ENCODE results near the gene TOX3. TPM values are rescaled to one million over a fixed set of nuclear protein-coding genes. Genes with fewer than 3 reads are reported as not detected.

The TOX3 gene
- total and polyA plus RNA-seq, 9 donors = 0.44 to 2.2 (median 1.5) TPM

GRCh38 chr16:52563767-52564611 is 17.0 kb upstream of the TOX3 start:
- H3K4me1 ChIP-seq (ENCODE audit: control insufficient read depth, insufficient read depth, low read length) = no peaks in the 10 kb centered on the region
- no peaks in the 10 kb centered on the region for H3K36me3 ChIP-seq (ENCODE audit: control insufficient read depth, insufficient read depth, low read length)
- H3K27me3 ChIP-seq (ENCODE audit: control insufficient read depth, insufficient read depth, low read length) = no peaks in the 10 kb centered on the region
- peak; percentile 41 for DNase-seq
- H3K9me3 ChIP-seq (replicated peaks; ENCODE audit: control insufficient read depth, low read depth, low read length) = no peaks in the 10 kb centered on the region
- 93% methylated on average over 2 of the region's 3 CpGs for WGBS (ENCODE audit: insufficient coverage)
- H3K4me3 ChIP-seq (ENCODE audit: low read length) = no peak overlapping the region
- H3K27ac ChIP-seq (ENCODE audit: low read length) = no peak overlapping the region

- no peak for DNase-seq
- WGBS (ENCODE audit: insufficient coverage) = no CpG with 5 or more reads among the region's 5 CpGs
Observed at GRCh38 chr16:52562770-52563169, 15.8 kb upstream of the TOX3 start.

GRCh38 chr16:52561910-52562741 is 15.2 kb upstream of the TOX3 start:
- no peak for DNase-seq
- Histone ChIP-seq H3K36me3 (ENCODE audit: control insufficient read depth, insufficient read depth, low read length) (no peaks in the 10 kb centered on the region), H3K27me3 (ENCODE audit: control insufficient read depth, insufficient read depth, low read length) (no peaks in the 10 kb centered on the region), H3K27ac (ENCODE audit: low read length) (no peak overlapping the region), H3K4me1 (ENCODE audit: control insufficient read depth, insufficient read depth, low read length) (no peaks in the 10 kb centered on the region), H3K9me3 (replicated peaks; ENCODE audit: control insufficient read depth, low read depth, low read length) (no peaks in the 10 kb centered on the region), H3K4me3 (ENCODE audit: low read length) (no peak overlapping the region)
- WGBS (ENCODE audit: insufficient coverage) = 84% methylated on average over 3 of the region's 5 CpGs

More at GRCh38 chr16:52562770-52563169, 15.8 kb upstream of the TOX3 start:
- Histone ChIP-seq H3K27me3 (ENCODE audit: control insufficient read depth, insufficient read depth, low read length) (no peaks in the 10 kb centered on the region), H3K4me1 (ENCODE audit: control insufficient read depth, insufficient read depth, low read length) (no peaks in the 10 kb centered on the region), H3K27ac (ENCODE audit: low read length) (no peak overlapping the region), H3K9me3 (replicated peaks; ENCODE audit: control insufficient read depth, low read depth, low read length) (no peaks in the 10 kb centered on the region), H3K4me3 (ENCODE audit: low read length) (no peak overlapping the region), H3K36me3 (ENCODE audit: control insufficient read depth, insufficient read depth, low read length) (no peaks in the 10 kb centered on the region)

GRCh38 chr16:52558448-52558847 is 11.5 kb upstream of the TOX3 start:
- Histone ChIP-seq H3K36me3 (ENCODE audit: control insufficient read depth, insufficient read depth, low read length) (no peaks in the 10 kb centered on the region), H3K27ac (ENCODE audit: low read length) (no peak overlapping the region), H3K9me3 (replicated peaks; ENCODE audit: control insufficient read depth, low read depth, low read length) (no peaks in the 10 kb centered on the region), H3K4me1 (ENCODE audit: control insufficient read depth, insufficient read depth, low read length) (no peaks in the 10 kb centered on the region), H3K4me3 (ENCODE audit: low read length) (no peak overlapping the region), H3K27me3 (ENCODE audit: control insufficient read depth, insufficient read depth, low read length) (peaks cover 3% of the 10 kb centered on the region)
- no peak for DNase-seq
- WGBS (ENCODE audit: insufficient coverage) = 70% methylated on average over 1 of the region's 2 CpGs

GRCh38 chr16:52557236-52557635 is 10.3 kb upstream of the TOX3 start:
- WGBS (ENCODE audit: insufficient coverage) = 72% methylated on average over 3 of the region's 6 CpGs
- Histone ChIP-seq H3K4me1 (ENCODE audit: control insufficient read depth, insufficient read depth, low read length) (no peaks in the 10 kb centered on the region), H3K4me3 (ENCODE audit: low read length) (no peak overlapping the region), H3K27ac (ENCODE audit: low read length) (no peak overlapping the region), H3K9me3 (replicated peaks; ENCODE audit: control insufficient read depth, low read depth, low read length) (no peaks in the 10 kb centered on the region), H3K27me3 (ENCODE audit: control insufficient read depth, insufficient read depth, low read length) (peaks cover 3% of the 10 kb centered on the region), H3K36me3 (ENCODE audit: control insufficient read depth, insufficient read depth, low read length) (no peaks in the 10 kb centered on the region)
- DNase-seq = no peak

- Histone ChIP-seq H3K27ac (ENCODE audit: low read length) (no peak overlapping the region), H3K9me3 (replicated peaks; ENCODE audit: control insufficient read depth, low read depth, low read length) (no peaks in the 10 kb centered on the region), H3K36me3 (ENCODE audit: control insufficient read depth, insufficient read depth, low read length) (no peaks in the 10 kb centered on the region), H3K4me3 (ENCODE audit: low read length) (no peak overlapping the region), H3K27me3 (ENCODE audit: control insufficient read depth, insufficient read depth, low read length) (peaks cover 3% of the 10 kb centered on the region), H3K4me1 (ENCODE audit: control insufficient read depth, insufficient read depth, low read length) (no peaks in the 10 kb centered on the region)
- DNase-seq = no peak
- WGBS (ENCODE audit: insufficient coverage) = 86% methylated on average over 1 of the region's 1 CpG
Observed at GRCh38 chr16:52556083-52556482, 9.1 kb upstream of the TOX3 start.

- no peak for DNase-seq
- no peak overlapping the region for H3K4me3 ChIP-seq (ENCODE audit: low read length)
- H3K36me3 ChIP-seq (ENCODE audit: control insufficient read depth, insufficient read depth, low read length) = no peaks in the 10 kb centered on the region
- no peak overlapping the region for H3K27ac ChIP-seq (ENCODE audit: low read length)
- peaks cover 3% of the 10 kb centered on the region for H3K27me3 ChIP-seq (ENCODE audit: control insufficient read depth, insufficient read depth, low read length)
- no peaks in the 10 kb centered on the region for H3K4me1 ChIP-seq (ENCODE audit: control insufficient read depth, insufficient read depth, low read length)
- H3K9me3 ChIP-seq (replicated peaks; ENCODE audit: control insufficient read depth, low read depth, low read length) = no peaks in the 10 kb centered on the region
Observed at GRCh38 chr16:52555572-52555971, 8.6 kb upstream of the TOX3 start.

- Histone ChIP-seq H3K27me3 (ENCODE audit: control insufficient read depth, insufficient read depth, low read length) (peaks cover 8% of the 10 kb centered on the region), H3K9me3 (replicated peaks; ENCODE audit: control insufficient read depth, low read depth, low read length) (no peaks in the 10 kb centered on the region), H3K27ac (ENCODE audit: low read length) (no peak overlapping the region), H3K4me1 (ENCODE audit: control insufficient read depth, insufficient read depth, low read length) (no peaks in the 10 kb centered on the region), H3K4me3 (ENCODE audit: low read length) (no peak overlapping the region), H3K36me3 (ENCODE audit: control insufficient read depth, insufficient read depth, low read length) (no peaks in the 10 kb centered on the region)
- no CpG with 5 or more reads among the region's 1 CpG for WGBS (ENCODE audit: insufficient coverage)
- DNase-seq = no peak
Observed at GRCh38 chr16:52554334-52554733, 7.4 kb upstream of the TOX3 start.

GRCh38 chr16:52553322-52553721 is 6.4 kb upstream of the TOX3 start:
- Histone ChIP-seq H3K4me1 (ENCODE audit: control insufficient read depth, insufficient read depth, low read length) (no peaks in the 10 kb centered on the region), H3K27me3 (ENCODE audit: control insufficient read depth, insufficient read depth, low read length) (peaks cover 13% of the 10 kb centered on the region)
- no CpG with 5 or more reads among the region's 2 CpGs for WGBS (ENCODE audit: insufficient coverage)

GRCh38 chr16:52552643-52553042 is 5.7 kb upstream of the TOX3 start:
- H3K27ac ChIP-seq (ENCODE audit: low read length) = no peak overlapping the region
- H3K27me3 ChIP-seq (ENCODE audit: control insufficient read depth, insufficient read depth, low read length) = peaks cover 19% of the 10 kb centered on the region
- no peak overlapping the region for H3K4me3 ChIP-seq (ENCODE audit: low read length)
- no CpG with 5 or more reads among the region's 5 CpGs for WGBS (ENCODE audit: insufficient coverage)
- no peaks in the 10 kb centered on the region for H3K9me3 ChIP-seq (replicated peaks; ENCODE audit: control insufficient read depth, low read depth, low read length)
- no peak for DNase-seq
- no peaks in the 10 kb centered on the region for H3K36me3 ChIP-seq (ENCODE audit: control insufficient read depth, insufficient read depth, low read length)
- H3K4me1 ChIP-seq (ENCODE audit: control insufficient read depth, insufficient read depth, low read length) = no peaks in the 10 kb centered on the region

More at GRCh38 chr16:52553322-52553721, 6.4 kb upstream of the TOX3 start:
- no peak for DNase-seq
- Histone ChIP-seq H3K9me3 (replicated peaks; ENCODE audit: control insufficient read depth, low read depth, low read length) (no peaks in the 10 kb centered on the region), H3K4me3 (ENCODE audit: low read length) (no peak overlapping the region), H3K36me3 (ENCODE audit: control insufficient read depth, insufficient read depth, low read length) (no peaks in the 10 kb centered on the region), H3K27ac (ENCODE audit: low read length) (no peak overlapping the region)
